ENCODE measurements around the gene SNX30.

Gene SNX30

GRCh38 chr9:112872019-112872418, 121.5 kb downstream of the SNX30 start:
- in situ Hi-C loops (cut with HindIII; ENCODE audit: low sequenced_read_pairs): no loop called here

DNA sequence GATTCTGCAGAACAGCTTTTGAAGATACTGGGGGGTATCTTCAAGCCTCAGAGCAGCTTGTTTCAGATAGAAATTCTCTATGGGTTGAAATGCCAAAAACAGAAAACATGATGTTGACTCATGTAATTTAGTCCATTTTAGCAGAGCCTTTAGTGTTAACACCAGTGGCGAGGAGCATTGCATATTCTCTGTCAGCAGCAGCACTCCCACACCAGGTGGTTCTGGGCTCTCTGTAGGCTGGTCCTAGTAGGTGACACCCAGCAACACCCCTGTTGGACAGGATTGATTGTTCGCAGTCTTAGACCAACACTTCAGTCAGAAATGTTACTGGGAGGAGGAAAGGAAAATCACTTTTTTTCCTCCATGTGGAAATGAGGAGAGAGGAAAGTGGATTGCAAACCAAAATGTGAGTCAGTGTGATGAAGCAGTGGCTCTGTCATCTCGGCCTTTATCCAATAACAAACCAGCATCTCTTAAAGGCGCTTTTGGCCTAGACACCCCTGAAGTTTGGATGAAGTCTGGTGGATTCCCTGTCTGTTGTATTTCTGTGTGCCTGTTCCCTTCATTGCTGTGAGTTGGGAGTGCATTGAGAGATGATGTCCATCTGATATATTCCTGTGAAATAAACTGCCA, 123.3 kb downstream of the SNX30 start:
- in situ Hi-C loops (cut with HindIII; ENCODE audit: low sequenced_read_pairs): no loop called here

- in situ Hi-C loops (cut with HindIII; ENCODE audit: low sequenced_read_pairs): no loop called here
Measured at GRCh38 chr9:112878752-112879151, 128.2 kb downstream of the SNX30 start.

DNA sequence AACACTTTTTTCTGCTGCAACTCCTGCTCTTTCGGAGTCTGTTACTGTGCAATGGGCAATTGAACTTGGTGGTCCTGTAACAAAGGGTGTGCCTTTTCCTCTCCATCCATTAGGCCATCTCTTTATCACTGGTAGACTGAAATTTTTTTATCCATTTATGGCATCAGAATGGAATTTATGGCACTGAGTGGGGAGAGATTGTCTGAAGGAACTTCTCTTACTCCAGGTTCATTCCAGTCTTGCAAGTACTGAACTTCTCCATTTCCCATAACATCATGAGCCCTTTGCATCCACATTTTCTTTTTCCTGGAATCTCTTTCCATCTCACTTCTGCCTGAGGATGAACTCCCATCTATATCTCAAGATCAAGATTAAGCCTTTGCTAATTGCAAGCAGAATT, 130.1 kb downstream of the SNX30 start:
- in situ Hi-C loops (cut with HindIII; ENCODE audit: low sequenced_read_pairs): no loop called here

GRCh38 chr9:112881331-112881730, 130.8 kb downstream of the SNX30 start:
- in situ Hi-C loops (cut with HindIII; ENCODE audit: low sequenced_read_pairs): no loop called here

GRCh38 chr9:112884101-112884500, 133.5 kb downstream of the SNX30 start:
- in situ Hi-C loops (cut with HindIII; ENCODE audit: low sequenced_read_pairs): no loop called here

DNA sequence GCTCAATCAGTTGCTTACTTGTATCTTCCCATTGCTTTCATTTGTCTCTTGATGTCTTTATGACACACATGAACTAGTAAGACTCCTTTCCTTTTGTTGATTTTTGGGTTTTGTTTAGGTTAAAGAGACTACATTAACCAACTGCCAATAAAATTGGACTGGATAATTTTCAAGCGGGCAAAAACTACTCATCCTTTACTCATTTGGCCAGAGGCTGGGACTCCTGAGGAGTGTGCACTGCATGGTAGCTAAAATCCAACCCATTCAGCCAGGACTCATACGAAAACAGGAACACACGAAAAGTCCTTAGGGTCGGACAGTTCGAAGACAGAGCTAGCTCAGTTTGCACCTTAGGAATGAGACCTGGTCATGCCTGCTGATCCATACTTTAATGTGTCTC, 134.2 kb downstream of the SNX30 start:
- in situ Hi-C loops (cut with HindIII; ENCODE audit: low sequenced_read_pairs): no loop called here

- in situ Hi-C loops (cut with HindIII; ENCODE audit: low sequenced_read_pairs): no loop called here
Measured at GRCh38 chr9:112885324-112885723, 134.8 kb downstream of the SNX30 start.

GRCh38 chr9:112886351-112886750, 135.8 kb downstream of the SNX30 start:
- in situ Hi-C loops (cut with HindIII; ENCODE audit: low sequenced_read_pairs): no loop called here

GRCh38 chr9:112887381-112887780, 136.8 kb downstream of the SNX30 start:
- in situ Hi-C loops (cut with HindIII; ENCODE audit: low sequenced_read_pairs): no loop called here

- in situ Hi-C loops (cut with HindIII; ENCODE audit: low sequenced_read_pairs): no loop called here
Measured at GRCh38 chr9:112890106-112891081, 139.8 kb downstream of the SNX30 start, which contains the start of gene SLC46A2. SLC46A2 (minus strand) TSS chr9:112890876; CDS start chr9:112890681, 195 bp downstream.

DNA sequence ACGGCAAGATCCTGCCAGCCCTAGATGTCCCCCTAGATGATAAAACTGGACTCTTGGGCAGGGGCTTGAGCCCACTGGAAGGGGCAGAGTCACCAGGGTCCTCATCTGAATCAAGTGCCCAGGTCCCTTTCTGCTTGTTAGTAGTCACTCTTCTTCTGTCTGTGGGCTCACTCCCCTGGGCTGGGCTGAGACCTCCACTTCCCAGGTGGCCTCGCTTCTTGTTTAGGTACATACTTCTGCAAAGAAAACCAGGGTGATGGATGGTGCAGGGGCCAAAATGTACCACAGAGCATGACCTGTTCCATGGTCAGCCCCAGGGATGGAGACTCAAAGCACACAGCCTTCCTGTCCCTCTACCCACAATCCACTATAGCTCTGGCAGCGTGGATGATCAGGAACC, 141.0 kb downstream of the SNX30 start:
- in situ Hi-C loops (cut with HindIII; ENCODE audit: low sequenced_read_pairs): no loop called here

- in situ Hi-C loops (cut with HindIII; ENCODE audit: low sequenced_read_pairs): no loop called here
Measured at GRCh38 chr9:112892981-112893380, 142.4 kb downstream of the SNX30 start.

DNA sequence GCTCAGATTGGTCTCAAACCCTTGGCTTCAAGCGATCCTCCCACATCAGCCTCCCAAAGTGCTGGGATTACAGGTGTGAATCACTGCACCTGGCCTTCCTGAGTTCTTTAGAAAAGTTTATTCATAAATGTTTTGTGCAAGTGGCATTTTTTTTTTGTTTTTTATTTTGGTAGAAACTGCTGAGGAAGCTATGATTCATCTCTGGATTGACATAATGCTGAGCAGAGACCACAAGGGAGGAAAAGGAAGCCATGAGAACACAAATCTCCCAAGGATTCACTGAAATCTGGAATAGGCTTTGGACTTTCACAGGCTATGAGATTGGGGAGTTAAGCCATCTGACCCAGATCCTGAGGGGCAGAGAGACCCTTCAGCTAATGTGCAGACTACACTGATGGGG, 143.5 kb downstream of the SNX30 start:
- in situ Hi-C loops (cut with HindIII; ENCODE audit: low sequenced_read_pairs): no loop called here

GRCh38 chr9:112894699-112895098, 144.1 kb downstream of the SNX30 start:
- in situ Hi-C loops (cut with HindIII; ENCODE audit: low sequenced_read_pairs): no loop called here

DNA sequence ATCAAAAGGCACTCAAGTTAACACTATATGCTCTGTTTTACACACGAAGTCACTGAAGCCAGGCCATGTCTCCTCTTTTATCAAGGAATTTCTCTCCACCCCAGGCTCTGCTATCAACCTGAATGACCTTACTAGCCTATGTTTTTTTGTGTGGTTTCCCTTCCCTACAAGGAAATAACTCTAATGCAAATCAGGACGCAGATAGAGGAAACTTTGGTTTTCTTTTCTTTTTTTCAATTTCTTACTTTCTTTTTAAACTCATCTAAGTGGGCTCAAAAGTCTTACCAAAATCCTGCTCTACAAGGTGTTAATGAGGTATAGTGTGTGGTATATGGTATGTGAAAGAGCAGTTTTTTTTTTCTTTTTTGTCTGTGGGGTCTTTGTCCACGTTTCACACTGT, 145.6 kb downstream of the SNX30 start:
- in situ Hi-C loops (cut with HindIII; ENCODE audit: low sequenced_read_pairs): no loop called here

- in situ Hi-C loops (cut with HindIII; ENCODE audit: low sequenced_read_pairs): no loop called here
Measured at GRCh38 chr9:112898872-112899311, 148.3 kb downstream of the SNX30 start.

DNA sequence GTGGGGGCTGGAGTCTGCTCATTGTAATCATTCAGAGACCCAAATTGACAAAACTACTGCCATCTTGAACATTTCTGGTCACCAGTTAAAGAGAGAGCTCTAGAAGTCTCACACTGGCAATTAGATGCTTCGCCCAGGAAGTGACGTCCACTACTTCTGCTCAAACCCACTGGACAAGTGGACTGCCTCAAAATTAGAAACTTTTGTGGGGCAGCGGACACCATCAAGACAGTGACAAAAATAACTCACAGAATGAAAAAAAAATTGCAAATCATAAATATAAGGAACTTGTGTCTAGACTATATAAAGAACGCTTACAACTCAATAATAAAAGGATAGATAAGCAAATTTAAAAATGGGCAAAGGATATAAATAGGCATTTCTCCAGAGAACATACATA, 149.9 kb downstream of the SNX30 start:
- in situ Hi-C loops (cut with HindIII; ENCODE audit: low sequenced_read_pairs): no loop called here

DNA sequence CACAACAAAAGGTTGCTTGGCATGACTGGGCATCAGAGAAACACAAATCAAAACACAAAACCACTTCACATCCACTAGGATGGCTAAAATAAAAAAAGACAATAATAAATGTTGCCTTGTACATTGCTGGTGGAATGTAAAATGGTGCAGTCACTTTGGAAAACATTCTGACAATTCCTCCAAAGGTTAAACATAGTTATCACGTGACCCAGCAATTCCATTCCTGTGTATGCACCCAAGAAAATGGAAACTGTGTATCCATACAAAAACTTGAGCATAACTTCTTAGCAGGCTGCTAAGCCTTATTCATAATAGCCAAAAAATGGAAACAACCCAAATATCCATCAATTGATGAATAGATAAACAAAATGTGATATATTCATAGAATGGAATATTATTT, 150.3 kb downstream of the SNX30 start:
- in situ Hi-C loops (cut with HindIII; ENCODE audit: low sequenced_read_pairs): no loop called here

- in situ Hi-C loops (cut with HindIII; ENCODE audit: low sequenced_read_pairs): no loop called here
Measured at GRCh38 chr9:112905084-112905483, 154.5 kb downstream of the SNX30 start.

DNA sequence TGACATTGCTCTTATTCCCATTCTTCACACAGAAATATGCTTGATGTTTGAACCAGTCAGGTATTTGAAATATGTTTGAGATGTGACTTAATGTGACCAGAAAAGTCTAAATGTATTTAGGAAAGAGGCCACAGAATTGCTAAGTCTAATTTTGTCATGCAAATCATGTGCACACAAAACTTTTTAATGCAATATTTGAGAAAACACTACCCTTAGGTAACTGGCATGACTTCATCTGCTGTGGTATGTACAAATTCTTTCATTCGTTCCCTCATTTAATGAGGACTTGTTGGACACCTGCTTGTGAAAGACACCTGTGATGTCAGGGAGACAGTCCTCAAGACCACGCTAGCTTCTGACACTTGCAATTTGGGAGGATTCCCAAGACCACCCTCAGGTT, 161.2 kb downstream of the SNX30 start:
- in situ Hi-C loops (cut with HindIII; ENCODE audit: low sequenced_read_pairs): no loop called here

DNA sequence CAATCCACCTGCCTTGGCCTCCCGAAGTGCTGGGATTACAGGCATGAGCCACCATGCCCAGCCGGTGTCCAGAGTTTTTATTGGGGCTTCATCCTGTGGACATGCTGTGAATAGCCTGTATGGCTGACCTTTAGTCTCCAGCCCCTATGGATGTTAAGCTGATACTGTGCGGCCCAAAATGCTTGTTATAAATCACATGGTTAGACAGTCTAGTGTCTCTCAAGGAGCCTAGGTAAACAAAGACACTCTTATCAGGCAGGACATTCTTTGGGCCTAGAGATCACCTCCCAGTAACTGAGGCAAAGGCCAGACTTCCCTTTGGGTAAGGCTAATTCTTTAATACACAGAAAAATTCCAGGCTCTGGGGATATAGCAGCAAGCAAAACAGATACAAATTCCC, 162.1 kb downstream of the SNX30 start:
- in situ Hi-C loops (cut with HindIII; ENCODE audit: low sequenced_read_pairs): no loop called here

Data from endothelial cell of hepatic sinusoid (primary cell).